ENCODE results near the gene CMKLR1. TPM values are rescaled to one million over a fixed set of nuclear protein-coding genes. Genes with fewer than 3 reads are reported as not detected.

Gene CMKLR1, protein sequence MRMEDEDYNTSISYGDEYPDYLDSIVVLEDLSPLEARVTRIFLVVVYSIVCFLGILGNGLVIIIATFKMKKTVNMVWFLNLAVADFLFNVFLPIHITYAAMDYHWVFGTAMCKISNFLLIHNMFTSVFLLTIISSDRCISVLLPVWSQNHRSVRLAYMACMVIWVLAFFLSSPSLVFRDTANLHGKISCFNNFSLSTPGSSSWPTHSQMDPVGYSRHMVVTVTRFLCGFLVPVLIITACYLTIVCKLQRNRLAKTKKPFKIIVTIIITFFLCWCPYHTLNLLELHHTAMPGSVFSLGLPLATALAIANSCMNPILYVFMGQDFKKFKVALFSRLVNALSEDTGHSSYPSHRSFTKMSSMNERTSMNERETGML
- 10 to 100 TPM in 1 of 2 donors, 1 to 10 TPM in 1; 2.5 to 11.4 TPM for total RNA-seq
- long read RNA-seq, partial matches to known transcripts: 0 of 1 reads
- long read RNA-seq, other reads (novel, unspliced or antisense): 1 of 1 reads

DNA sequence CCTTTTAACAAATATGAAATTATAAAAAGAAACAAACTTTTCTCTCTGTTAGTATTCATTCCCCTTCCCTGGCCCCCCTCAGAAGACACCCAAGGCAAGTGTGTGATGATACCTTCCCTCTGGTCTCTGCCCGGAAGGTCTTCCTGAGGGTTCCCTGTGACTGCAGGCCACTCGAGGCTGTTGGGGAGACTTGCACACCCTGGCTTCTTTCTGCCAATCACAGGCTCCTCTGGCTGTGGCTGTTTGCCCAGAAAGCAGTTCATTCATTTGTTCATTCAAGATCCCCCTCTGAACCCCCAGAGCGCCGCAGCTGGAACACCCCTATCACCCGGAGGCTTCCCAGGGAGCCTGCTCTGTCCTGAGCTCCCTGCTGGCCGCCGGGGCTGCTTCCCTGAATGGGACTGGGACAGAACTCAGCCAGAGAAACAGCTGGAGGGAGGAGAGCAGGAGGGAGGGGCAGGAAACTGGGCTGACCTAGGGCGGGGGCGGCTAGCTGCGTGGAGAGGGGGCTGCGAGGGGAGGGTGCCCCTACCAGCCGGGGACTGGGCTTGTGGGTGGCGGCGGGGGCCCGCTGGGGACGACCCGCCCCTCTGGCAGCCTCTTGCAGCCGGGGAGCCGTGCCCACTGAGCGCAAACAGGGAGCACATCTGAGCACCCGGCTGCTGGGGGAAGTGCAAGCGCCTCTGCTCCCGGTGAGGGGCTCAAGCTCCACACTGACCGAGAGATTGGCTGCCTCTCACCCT, at the start of gene CMKLR1:
Gene CMKLR1 (minus strand): TSS at position 397 of the 743 bp plus-strand sequence. CDS start 45,720 bp downstream, outside the sequence.
- DNase-seq (peak; percentile 24 to 29), ATAC-seq (peak; percentile 25)
- intact Hi-C loops (cut with DNase I, micrococcal nuclease): no loop called here

GRCh38 chr12:108387771-108388170, 48.7 kb upstream of the CMKLR1 start:
- intact Hi-C loops (cut with DNase I, micrococcal nuclease): no loop called here
- ATAC-seq: no peak
- no peak for DNase-seq

- ATAC-seq: no peak
- intact Hi-C loops (cut with DNase I, micrococcal nuclease): no loop called here
- DNase-seq: no peak
Measured at GRCh38 chr12:108386709-108387360, 47.7 kb upstream of the CMKLR1 start.

DNA sequence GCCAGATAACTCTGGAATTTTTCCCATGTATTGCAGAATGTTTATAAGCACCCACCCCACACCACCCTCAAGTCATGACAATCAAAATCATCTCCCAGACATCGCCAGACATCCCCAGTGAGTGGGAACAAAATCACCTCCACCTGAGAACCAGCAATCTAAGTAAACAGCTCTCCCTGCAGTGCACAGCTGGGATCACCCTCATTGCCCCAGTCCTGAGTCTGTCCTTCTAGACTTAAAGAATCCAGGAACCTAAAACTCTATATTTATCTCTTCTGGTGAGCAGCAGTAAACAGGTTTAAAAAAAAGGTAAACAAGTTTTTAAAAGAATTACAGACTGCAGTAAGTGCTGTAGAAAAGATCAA, 43.3 kb upstream of the CMKLR1 start:
- ATAC-seq (no peak), DNase-seq (no peak)
- intact Hi-C loops (cut with DNase I, micrococcal nuclease): no loop called here

- ATAC-seq: no peak
- no peak for DNase-seq
- intact Hi-C loops (cut with DNase I, micrococcal nuclease): no loop called here
Measured at GRCh38 chr12:108381787-108382436, 42.8 kb upstream of the CMKLR1 start.

GRCh38 chr12:108380382-108380781, 41.3 kb upstream of the CMKLR1 start:
- intact Hi-C loops (cut with DNase I, micrococcal nuclease): no loop called here
- DNase-seq: no peak
- ATAC-seq: no peak

DNA sequence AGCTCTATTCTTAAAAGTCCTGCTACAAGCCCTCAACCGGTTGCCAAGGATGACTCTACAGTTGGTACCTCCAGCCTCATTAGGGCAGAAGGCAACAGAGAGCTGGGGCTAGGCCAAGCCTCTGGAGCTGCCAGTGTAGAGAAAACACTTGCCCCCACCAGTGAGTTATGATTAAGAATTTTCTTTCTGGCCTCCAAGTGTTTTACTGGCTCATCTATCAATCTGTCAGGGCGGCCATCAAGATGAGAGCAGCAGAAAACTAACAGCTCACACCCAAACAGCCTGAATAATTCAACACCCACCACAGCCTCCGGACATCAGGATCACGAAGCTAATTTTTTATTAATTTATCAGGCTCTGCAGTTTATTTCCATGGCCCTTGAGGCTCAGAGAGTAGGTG, 40.7 kb upstream of the CMKLR1 start:
- no peak for ATAC-seq
- intact Hi-C loops (cut with DNase I, micrococcal nuclease): no loop called here
- DNase-seq: no peak

GRCh38 chr12:108378926-108379325, 39.8 kb upstream of the CMKLR1 start:
- ATAC-seq: no peak
- DNase-seq: no peak
- intact Hi-C loops (cut with DNase I, micrococcal nuclease): no loop called here

DNA sequence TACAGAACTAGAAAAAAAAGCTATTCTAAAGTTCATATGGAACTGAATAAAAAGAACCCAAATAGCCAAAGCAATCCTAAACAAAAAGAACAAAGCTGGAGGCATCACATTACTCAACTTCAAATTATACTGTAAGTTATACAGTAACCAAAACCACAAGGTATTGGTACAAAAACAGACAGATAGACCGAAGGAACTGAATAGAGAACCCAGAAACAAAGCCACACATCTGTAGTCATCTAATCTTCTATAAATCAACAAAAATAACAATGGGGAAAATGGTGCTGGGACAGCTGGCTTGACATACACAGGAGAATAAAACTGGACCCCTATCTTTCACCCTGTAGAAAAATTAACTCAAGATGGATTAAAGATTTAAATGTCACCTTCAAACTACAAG, 38.1 kb upstream of the CMKLR1 start:
- ATAC-seq (no peak), DNase-seq (no peak)
- intact Hi-C loops (cut with DNase I, micrococcal nuclease): no loop called here

DNA sequence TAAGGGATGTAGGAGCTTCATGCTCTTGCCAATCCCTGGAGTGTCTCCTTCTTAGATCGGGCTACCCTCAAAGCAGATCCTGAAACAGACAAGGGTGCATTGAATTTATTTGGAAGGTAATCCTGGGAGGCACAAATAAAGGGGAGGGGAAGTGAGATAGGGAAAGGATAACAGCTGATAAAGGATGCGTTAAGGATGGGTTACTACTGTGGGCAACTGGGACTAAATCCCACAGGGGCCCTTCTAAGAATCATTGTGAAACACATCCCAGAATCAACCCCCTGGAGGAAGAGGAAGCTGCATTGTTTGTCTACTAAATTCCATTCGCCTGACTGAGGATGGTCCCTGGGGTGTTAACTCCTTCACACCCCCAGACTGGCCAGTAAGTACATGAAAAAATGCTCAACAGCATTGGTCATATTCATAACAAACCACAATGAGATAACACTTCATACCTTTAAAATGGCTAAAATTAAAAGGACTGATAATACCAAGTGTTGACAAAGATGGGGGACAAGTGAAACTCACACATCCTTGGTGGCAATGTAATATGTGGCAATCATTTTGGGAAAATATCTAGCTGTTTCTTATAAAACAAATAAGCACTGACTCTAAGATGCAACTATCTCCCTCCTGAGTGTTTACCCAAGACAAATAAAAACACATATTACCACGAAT, 37.0 kb upstream of the CMKLR1 start:
- intact Hi-C loops (cut with DNase I, micrococcal nuclease): no loop called here
- no peak for DNase-seq
- no peak for ATAC-seq

GRCh38 chr12:108374596-108375320, 35.6 kb upstream of the CMKLR1 start:
- ATAC-seq (no peak), DNase-seq (no peak)
- intact Hi-C loops (cut with DNase I, micrococcal nuclease): no loop called here

DNA sequence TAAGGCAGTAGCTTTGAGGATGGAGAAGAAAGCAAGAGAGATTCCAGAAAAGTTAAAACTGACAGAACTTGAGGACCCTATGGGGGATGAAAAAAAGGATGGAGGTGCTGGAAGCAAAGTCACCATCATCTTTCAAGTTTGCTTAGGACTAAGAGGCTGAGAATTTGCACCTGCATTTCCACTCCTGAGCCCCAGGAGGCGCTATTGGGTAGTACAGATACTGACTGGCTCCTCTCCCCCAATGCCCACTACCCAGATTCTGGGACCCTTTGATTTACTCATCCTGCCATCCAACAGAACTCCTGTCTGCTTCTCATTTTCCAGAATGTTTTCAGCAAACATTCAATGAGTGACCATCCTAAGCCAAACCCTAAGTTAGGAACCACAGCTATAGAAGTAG, 34.0 kb upstream of the CMKLR1 start:
- DNase-seq: no peak
- intact Hi-C loops (cut with DNase I, micrococcal nuclease): no loop called here
- no peak for ATAC-seq

GRCh38 chr12:108371801-108372344, 32.8 kb upstream of the CMKLR1 start:
- ATAC-seq: no peak
- no peak for DNase-seq

DNA sequence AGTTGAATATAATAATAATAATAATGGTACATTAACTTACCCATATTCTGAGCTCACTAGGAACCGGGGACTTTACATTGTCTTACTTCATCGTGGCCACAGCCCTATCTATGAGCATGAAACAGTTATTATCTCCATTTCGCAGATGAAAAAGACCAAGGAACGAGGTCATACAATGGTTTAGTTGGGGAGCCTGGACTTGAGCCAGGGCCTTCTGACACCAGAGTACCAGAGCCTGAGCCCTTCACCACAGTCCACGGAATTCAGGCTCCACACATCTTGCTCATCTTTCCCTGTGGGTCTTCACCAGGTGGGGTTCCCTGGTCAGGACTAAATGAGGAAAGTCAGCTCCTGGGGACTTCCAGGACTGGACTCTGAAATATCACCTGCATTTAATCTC, 31.3 kb upstream of the CMKLR1 start:
- intact Hi-C loops (cut with DNase I, micrococcal nuclease): no loop called here

More at GRCh38 chr12:108371801-108372344, 32.8 kb upstream of the CMKLR1 start:
- intact Hi-C loops (cut with DNase I, micrococcal nuclease): no loop called here

DNA sequence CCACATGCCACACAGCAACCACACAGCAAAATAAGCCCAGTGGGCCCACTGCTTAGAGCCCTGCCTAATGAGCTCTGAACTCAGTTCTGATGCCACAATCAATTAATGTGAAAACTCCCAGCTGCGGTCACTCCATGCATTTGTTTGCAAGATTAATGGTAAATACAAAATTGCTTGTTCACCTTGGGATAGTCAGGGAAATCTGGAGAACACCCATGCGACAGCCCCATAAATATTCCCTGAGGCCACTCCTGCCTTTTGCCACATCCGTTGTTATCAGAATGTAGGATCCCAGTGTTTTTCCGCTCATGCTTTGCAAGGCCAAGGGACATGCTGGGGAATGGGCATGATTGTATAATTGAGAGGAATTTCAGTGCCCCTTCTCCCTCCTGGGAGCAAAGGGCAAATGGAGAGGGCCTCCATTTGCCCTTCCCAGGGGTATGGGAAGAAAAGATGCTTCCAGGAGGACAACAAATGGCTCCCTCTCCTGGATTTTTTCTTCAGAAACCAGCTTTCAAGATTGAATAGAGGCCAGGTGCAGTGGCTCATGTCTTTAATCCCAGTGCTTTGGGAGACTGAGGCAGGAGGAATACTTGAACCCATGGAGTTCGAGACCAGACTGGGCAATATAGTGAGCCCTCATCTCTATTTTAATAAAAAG, 30.8 kb upstream of the CMKLR1 start:
- intact Hi-C loops (cut with DNase I, micrococcal nuclease): no loop called here
- ATAC-seq (no peak), DNase-seq (no peak)

More for the DNA sequence above, 31.3 kb upstream of the CMKLR1 start:
- DNase-seq (no peak), ATAC-seq (no peak)

GRCh38 chr12:108368089-108368488, 29.0 kb upstream of the CMKLR1 start:
- ATAC-seq (no peak), DNase-seq (no peak)
- intact Hi-C loops (cut with DNase I, micrococcal nuclease): no loop called here

GRCh38 chr12:108367436-108367835, 28.3 kb upstream of the CMKLR1 start:
- intact Hi-C loops (cut with DNase I, micrococcal nuclease): no loop called here
- no peak for DNase-seq
- no peak for ATAC-seq

Data from left colon (tissue), 2 donors.